ENCODE results near the gene DGKZ. TPM values are rescaled to one million over a fixed set of nuclear protein-coding genes. Genes with fewer than 3 reads are reported as not detected.

Gene DGKZ
- total RNA-seq, 1 experiment from 2014 or later: 57.9 TPM

DNA sequence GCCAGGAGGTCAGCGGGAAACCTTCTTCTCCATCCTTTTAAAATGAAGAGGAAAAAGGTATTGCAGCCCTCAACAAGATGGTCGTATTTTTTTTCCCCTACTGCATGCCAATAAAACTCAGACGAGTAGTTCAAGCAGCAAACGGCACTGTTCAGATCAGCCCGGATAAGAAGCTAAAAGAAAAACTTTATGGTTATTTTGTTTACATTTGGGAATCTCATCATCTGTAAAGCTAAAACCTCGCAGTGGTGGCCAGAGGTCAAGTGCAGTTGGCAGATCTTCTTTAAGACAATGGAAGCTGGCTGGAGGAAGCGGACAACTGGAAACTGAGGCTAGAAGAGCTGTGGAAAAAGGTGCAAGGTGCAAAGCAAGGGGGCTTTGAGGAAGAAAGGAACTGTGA, 75.3 kb downstream of the DGKZ start:
- no peak overlapping the region for H3K4me3 Mint-ChIP-seq (ENCODE audit: unreplicated experiment)
- H3K27me3 Mint-ChIP-seq (ENCODE audit: insufficient read depth, unreplicated experiment): no peaks in the 10 kb centered on the region
- H3K36me3 Mint-ChIP-seq (ENCODE audit: insufficient read depth, unreplicated experiment): peaks cover 39% of the 10 kb centered on the region
- no peak overlapping the region for H3K27ac Mint-ChIP-seq (ENCODE audit: low read depth, unreplicated experiment)
- intact Hi-C loops (cut with micrococcal nuclease): no loop called here
- BruUV-seq (replicated peaks): no TSS peak
- CTCF ChIA-PET: no interaction called here
- no peaks in the 10 kb centered on the region for H3K9me3 Mint-ChIP-seq (ENCODE audit: unreplicated experiment)
- no peaks in the 10 kb centered on the region for H3K4me1 Mint-ChIP-seq (ENCODE audit: insufficient read depth, unreplicated experiment)
- no peak for DNase-seq (ENCODE audit: unreplicated experiment)
- POLR2A ChIA-PET: interaction anchor here (0.8 kb wide), 1 partner anchor 9 kb away, joined by 3 read pairs; no protein-coding TSS in a partner anchor
- TF ChIP-seq, protein P1, sequence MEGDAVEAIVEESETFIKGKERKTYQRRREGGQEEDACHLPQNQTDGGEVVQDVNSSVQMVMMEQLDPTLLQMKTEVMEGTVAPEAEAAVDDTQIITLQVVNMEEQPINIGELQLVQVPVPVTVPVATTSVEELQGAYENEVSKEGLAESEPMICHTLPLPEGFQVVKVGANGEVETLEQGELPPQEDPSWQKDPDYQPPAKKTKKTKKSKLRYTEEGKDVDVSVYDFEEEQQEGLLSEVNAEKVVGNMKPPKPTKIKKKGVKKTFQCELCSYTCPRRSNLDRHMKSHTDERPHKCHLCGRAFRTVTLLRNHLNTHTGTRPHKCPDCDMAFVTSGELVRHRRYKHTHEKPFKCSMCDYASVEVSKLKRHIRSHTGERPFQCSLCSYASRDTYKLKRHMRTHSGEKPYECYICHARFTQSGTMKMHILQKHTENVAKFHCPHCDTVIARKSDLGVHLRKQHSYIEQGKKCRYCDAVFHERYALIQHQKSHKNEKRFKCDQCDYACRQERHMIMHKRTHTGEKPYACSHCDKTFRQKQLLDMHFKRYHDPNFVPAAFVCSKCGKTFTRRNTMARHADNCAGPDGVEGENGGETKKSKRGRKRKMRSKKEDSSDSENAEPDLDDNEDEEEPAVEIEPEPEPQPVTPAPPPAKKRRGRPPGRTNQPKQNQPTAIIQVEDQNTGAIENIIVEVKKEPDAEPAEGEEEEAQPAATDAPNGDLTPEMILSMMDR (IDR thresholded peaks at IDR 0.05; ENCODE audit: unreplicated experiment): no peak

DNA sequence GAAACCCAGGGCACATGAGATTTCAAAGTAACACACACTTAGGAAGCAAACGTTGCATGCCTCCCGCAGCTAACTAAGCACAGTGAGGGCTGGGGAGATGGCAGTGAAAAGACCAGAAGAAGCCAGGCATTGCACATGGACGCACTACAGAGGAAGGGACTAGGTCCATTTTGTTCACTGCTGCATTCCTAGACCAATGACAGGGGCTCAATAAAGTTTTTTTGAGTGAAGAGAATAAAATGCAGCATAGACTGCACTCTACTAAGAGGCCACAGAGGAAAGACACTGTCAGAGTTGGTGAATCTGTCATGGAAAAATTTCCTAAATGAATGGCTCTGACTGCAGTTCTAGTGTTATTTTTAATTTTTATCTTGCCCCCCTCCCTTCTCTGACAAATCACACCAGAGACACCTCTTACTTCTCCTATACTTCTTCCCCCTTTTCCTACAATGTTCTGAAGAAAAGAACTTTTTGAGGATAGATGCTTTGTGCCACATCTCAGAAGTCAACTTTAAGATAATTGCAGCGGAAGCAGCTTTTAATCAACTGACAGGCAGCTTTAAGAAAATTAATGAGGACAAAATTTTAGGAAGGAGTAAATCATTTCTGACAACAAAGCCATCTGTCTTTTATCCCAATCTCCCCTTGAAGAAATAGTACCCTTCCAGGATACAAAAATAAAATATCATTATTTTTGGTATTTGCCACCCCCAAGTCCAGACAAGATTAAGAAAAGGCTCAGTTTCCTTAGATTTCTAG, 79.1 kb downstream of the DGKZ start:
- Mint-ChIP-seq H3K36me3 (ENCODE audit: insufficient read depth, unreplicated experiment) (peaks cover 50% of the 10 kb centered on the region), H3K4me1 (ENCODE audit: insufficient read depth, unreplicated experiment) (no peaks in the 10 kb centered on the region), H3K9me3 (ENCODE audit: unreplicated experiment) (no peaks in the 10 kb centered on the region), H3K4me3 (ENCODE audit: unreplicated experiment) (no peak overlapping the region), H3K27me3 (ENCODE audit: insufficient read depth, unreplicated experiment) (no peaks in the 10 kb centered on the region), H3K27ac (ENCODE audit: low read depth, unreplicated experiment) (no peak overlapping the region)
- POLR2A ChIA-PET: interaction anchor here (0.6 to 0.7 kb wide), 3 partner anchors 15 to 845 kb away, joined by 3 to 4 read pairs (median 3); no protein-coding TSS in a partner anchor
- DNase-seq (ENCODE audit: unreplicated experiment): no peak
- BruUV-seq (replicated peaks): no TSS peak
- TF ChIP-seq, protein P1 (IDR thresholded peaks at IDR 0.05; ENCODE audit: unreplicated experiment): no peak
- intact Hi-C loops (cut with micrococcal nuclease): no loop called here
- CTCF ChIA-PET: no interaction called here

DNA sequence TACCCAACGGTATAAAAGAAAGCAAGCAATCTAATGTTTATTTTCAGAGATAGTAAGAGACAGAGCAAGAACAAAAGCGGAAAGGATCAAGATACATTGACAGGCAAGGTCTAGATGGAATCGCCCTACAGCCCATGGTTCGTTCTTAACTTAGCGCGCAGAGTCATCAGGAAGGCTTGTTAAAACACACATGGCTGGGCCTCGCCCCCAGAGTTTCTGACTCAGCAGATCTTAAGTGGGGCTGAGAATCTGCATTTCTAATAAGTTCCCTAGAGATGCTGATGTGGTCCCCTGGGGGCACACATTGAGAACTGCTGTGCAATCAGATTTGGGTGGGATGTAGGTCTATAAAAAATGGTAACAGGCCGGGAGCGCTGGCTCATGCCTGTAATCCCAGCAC, 80.1 kb downstream of the DGKZ start:
- intact Hi-C loops (cut with micrococcal nuclease): no loop called here
- Mint-ChIP-seq H3K9me3 (ENCODE audit: unreplicated experiment) (no peaks in the 10 kb centered on the region), H3K27me3 (ENCODE audit: insufficient read depth, unreplicated experiment) (no peaks in the 10 kb centered on the region), H3K4me1 (ENCODE audit: insufficient read depth, unreplicated experiment) (no peaks in the 10 kb centered on the region), H3K27ac (ENCODE audit: low read depth, unreplicated experiment) (no peak overlapping the region), H3K4me3 (ENCODE audit: unreplicated experiment) (no peak overlapping the region), H3K36me3 (ENCODE audit: insufficient read depth, unreplicated experiment) (peaks cover 52% of the 10 kb centered on the region)
- TF ChIP-seq, protein P1 (IDR thresholded peaks at IDR 0.05; ENCODE audit: unreplicated experiment): no peak
- ChIA-PET CTCF (no interaction called here), POLR2A (no interaction called here)
- no TSS peak for BruUV-seq (replicated peaks)
- DNase-seq (ENCODE audit: unreplicated experiment): no peak

DNA sequence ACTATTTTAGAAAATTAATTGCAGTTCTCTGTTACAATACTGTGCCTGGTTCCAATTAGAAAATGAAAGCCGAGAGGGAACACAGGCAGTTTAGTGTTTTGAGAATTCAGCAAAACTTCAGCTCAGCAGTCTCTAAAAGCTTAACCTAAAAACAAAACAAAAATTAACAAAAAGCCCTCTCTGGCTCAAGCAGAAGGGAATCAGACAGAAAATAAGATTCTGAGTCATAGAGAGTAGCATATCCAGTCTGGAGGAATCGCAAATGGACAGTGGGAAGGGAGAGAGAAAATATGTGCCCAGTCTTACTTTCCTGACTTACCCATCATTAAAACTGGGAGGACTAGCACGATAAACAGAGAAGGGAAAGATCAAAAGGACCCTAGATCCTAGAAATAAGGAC, 82.5 kb downstream of the DGKZ start:
- no TSS peak for BruUV-seq (replicated peaks)
- TF ChIP-seq, protein P1 (IDR thresholded peaks at IDR 0.05; ENCODE audit: unreplicated experiment): no peak
- intact Hi-C loops (cut with micrococcal nuclease): no loop called here
- DNase-seq (ENCODE audit: unreplicated experiment): no peak
- no peaks in the 10 kb centered on the region for H3K4me1 Mint-ChIP-seq (ENCODE audit: insufficient read depth, unreplicated experiment)
- no peaks in the 10 kb centered on the region for H3K27me3 Mint-ChIP-seq (ENCODE audit: insufficient read depth, unreplicated experiment)
- H3K36me3 Mint-ChIP-seq (ENCODE audit: insufficient read depth, unreplicated experiment): peaks cover 66% of the 10 kb centered on the region
- ChIA-PET CTCF (no interaction called here), POLR2A (interaction anchor here (0.7 kb wide), 1 partner anchor 9 kb away, joined by 3 read pairs; no protein-coding TSS in a partner anchor)
- no peak overlapping the region for H3K4me3 Mint-ChIP-seq (ENCODE audit: unreplicated experiment)
- H3K27ac Mint-ChIP-seq (ENCODE audit: low read depth, unreplicated experiment): no peak overlapping the region
- H3K9me3 Mint-ChIP-seq (ENCODE audit: unreplicated experiment): no peaks in the 10 kb centered on the region

Small RNAs within 50 kb of the gene (microRNA-seq; reads per million reads assigned to microRNA genes)
- not detected for gene MIR4688

Other genes with a start within 250 kb of the DGKZ start
- 33.2 and 37.6 TPM in 2 replicates for gene PHF21A, start 226.0 kb upstream of the DGKZ start, total RNA-seq (2022)
- gene CREB3L1, start 69.8 kb upstream of the DGKZ start, total RNA-seq (2022): not detected in 2 replicates
- 0.49 and 1.8 TPM in 2 replicates for gene MDK, start 34.2 kb downstream of the DGKZ start, total RNA-seq (2022)
- not detected in 2 replicates for gene CHRM4, start 44.3 kb downstream of the DGKZ start, total RNA-seq (2022)
- 19.6 and 28.5 TPM in 2 replicates for gene AMBRA1, start 246.6 kb downstream of the DGKZ start, total RNA-seq (2022)

Measured in MCF 10A (cell line).